Vein endothelial cell (primary cell): ENCODE results near the gene PRSS33. TPM values are rescaled to one million over a fixed set of nuclear protein-coding genes. Genes with fewer than 3 reads are reported as not detected.
A peak's percentile ranks its signal among the peaks of the same experiment; 100 is the strongest.

Experiments
- small RNA-seq: library from RNA; depleted of rRNA; stranded (forward); fragments of <200 nt; gene quantifications from one replicate; pipeline ENCODE3, GENCODE V24; 2012
- total RNA-seq: library from RNA; depleted of rRNA; stranded (reverse); fragments of >200 nt; gene quantifications from 2 replicates; pipeline ENCODE4 v1.2.3, GENCODE V29; 2012

The PRSS33 gene, protein sequence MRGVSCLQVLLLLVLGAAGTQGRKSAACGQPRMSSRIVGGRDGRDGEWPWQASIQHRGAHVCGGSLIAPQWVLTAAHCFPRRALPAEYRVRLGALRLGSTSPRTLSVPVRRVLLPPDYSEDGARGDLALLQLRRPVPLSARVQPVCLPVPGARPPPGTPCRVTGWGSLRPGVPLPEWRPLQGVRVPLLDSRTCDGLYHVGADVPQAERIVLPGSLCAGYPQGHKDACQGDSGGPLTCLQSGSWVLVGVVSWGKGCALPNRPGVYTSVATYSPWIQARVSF
- total RNA-seq, result not detected in 2 replicates

DNA sequence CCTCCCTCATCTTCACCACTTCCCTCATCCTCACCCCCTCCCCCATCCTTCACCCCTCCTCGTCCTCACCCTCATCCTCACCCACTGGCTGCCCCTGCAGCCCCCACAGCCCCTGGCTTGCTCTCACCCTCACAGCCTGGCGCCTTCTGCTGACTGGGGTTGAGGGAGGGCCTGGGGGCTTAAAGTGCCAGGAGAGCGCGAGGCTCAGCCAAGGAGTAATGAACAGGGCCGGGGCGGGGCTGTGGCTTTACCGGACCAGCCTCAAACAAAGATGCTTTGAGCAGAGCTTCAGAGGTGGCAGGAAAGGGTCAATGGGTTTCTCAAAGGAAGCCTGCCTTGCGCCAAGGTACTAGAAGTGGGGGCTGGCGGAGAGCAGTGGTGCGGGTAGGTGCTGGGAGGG lies at the start of gene PRSS33:
TSS of gene PRSS33 (minus strand) at position 155 of the 400 bp plus-strand sequence. CDS start 1,013 bp downstream, outside the sequence.

GRCh38 chr16:2829501-2830354 lies 42.4 kb upstream of the PRSS33 start, which contains the start of gene ZG16B:
Gene ZG16B (plus strand): TSS chr16:2830303. CDS start chr16:2830442, 139 bp downstream.

GRCh38 chr16:2816751-2817339 lies 29.5 kb upstream of the PRSS33 start, which contains the start of gene PRSS21:
Gene PRSS21 (plus strand): TSS chr16:2817237. CDS start chr16:2817269, 32 bp downstream.

DNA sequence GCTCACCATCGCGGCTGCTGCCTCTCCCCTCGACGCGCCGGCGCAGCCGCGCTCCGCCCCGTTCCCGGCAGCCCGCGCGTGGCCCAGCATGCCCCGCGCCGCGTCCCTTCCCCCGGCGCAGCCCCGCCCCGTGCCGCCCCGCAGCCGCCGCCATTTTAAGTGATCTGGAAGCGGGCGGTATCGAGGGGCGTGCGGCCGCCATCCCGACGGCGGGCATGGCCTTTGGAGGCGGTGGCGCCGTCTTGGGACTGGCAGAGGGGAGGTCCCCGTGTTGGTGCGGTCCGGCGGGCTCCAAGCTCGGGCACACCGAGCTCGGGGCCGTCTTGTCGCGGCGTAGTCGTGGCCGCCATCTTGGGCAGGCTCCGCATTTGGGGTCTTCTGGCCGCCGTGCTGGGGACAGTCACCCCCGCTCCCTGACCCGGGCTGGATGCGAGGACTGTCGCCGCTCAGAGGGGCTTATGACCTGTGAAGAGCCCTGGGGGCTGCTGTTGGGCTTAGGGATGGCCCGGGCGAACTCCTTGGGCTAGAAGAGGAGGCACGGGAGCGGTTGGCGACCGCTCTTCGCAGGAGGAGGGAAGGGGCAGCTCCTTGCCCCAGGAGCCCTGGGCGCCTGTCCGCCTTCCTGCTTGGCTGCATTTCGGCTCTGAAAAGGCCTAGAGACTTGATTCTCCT lies 10.0 kb downstream of the PRSS33 start, which contains the start of gene ELOB:
TSS of gene ELOB (minus strand) at position 50 of the 672 bp plus-strand sequence. CDS start at position 9, 41 bp downstream.

DNA sequence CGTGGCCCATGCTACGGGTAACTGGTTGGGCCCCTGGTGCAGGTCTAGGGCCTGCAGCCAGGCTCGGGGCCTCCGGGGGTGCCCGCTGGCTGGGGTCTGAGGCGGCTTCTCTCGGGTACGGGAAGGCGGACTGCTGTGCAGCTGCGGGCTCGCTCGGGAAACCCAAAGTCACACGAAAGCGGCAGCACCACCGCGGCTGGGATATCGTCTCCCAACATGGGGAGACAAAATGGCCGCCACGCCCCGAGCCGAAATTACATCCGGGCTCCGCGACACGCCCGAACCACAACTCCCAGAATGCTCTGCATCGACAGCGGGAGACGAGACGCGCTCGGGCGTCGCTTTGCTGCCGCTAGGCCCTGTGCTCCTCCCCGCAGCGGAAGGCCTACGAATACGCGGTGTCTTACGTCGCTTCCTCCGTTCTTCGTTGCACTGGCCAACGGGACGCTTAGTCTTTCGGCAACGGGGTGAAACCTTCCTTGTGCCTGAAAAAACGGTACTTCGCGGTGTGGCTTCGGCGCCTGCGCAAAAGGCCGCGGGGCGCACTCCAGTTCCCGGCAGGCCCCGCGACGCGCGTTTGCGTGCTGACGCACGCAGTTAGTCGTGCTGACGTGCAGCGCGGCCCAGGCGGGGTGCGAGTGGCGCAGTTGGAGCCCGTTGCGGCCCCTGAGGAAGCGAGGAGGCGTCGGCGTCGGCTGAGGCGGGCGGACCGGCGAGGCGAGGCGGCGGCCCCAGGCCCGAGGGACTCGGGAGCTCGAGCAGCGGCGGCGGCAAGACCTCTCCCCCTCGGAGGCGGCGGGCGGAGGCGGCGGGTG lies 35.1 kb downstream of the PRSS33 start, which contains the start of gene SRRM2:
TSS of gene SRRM2 (plus strand) at position 604 of the 815 bp plus-strand sequence. CDS start 3,727 bp downstream, outside the sequence.

Small RNA genes within 50 kb of the gene (small RNA-seq; reads per million reads assigned to genes)
- 2.3 reads per million, percentile 82 among the genes with 10 or more reads in this experiment for gene SNORA3C

Other genes starting within 250 kb of the PRSS33 start
- 25.8 and 30.7 TPM in 2 replicates for gene PDPK1, start 249.5 kb downstream of the PRSS33 start, total RNA-seq
- 25.8 and 28.4 TPM in 2 replicates for gene KCTD5, start 105.0 kb downstream of the PRSS33 start, total RNA-seq
- gene PRSS27, start 67.3 kb downstream of the PRSS33 start, total RNA-seq, result under 0.01 and 1.1 TPM in 2 replicates
- 90.4 and 114 TPM in 2 replicates for gene SRRM2, start 34.9 kb downstream of the PRSS33 start, total RNA-seq
- 231 and 236 TPM in 2 replicates for gene ELOB, start 10.3 kb downstream of the PRSS33 start, total RNA-seq
- not detected in 2 replicates for gene PRSS41, start 10.9 kb upstream of the PRSS33 start, total RNA-seq
- 0.33 and 1.2 TPM in 2 replicates for gene PRSS21, start 29.7 kb upstream of the PRSS33 start, total RNA-seq
- 0.33 TPM in 1 of 2 replicates, not detected in the other for gene ZG16B, start 42.7 kb upstream of the PRSS33 start, total RNA-seq
- not detected in 2 replicates for gene PRSS22, start 70.6 kb upstream of the PRSS33 start, total RNA-seq
- 44.9 and 49.0 TPM in 2 replicates for gene FLYWCH2, start 95.7 kb upstream of the PRSS33 start, total RNA-seq
- 26.0 and 37.6 TPM in 2 replicates for gene FLYWCH1, start 124.4 kb upstream of the PRSS33 start, total RNA-seq
- gene KREMEN2, start 176.7 kb upstream of the PRSS33 start, total RNA-seq, result not detected in 2 replicates
- 11.8 and 13.9 TPM in 2 replicates for gene PAQR4, start 181.8 kb upstream of the PRSS33 start, total RNA-seq
- 9.6 and 11.4 TPM in 2 replicates for gene PKMYT1, start 192.9 kb upstream of the PRSS33 start, total RNA-seq
- not detected in 2 replicates for gene CLDN9, start 225.4 kb upstream of the PRSS33 start, total RNA-seq
- under 0.01 TPM in 1 of 2 replicates, not detected in the other for gene CLDN6, start 230.6 kb upstream of the PRSS33 start, total RNA-seq
- 116 and 149 TPM in 2 replicates for gene TNFRSF12A, start 232.8 kb upstream of the PRSS33 start, total RNA-seq
- 6.8 and 19.9 TPM in 2 replicates for gene HCFC1R1, start 236.4 kb upstream of the PRSS33 start, total RNA-seq
- 24.8 and 35.3 TPM in 2 replicates for gene THOC6, start 236.5 kb upstream of the PRSS33 start, total RNA-seq
- not detected in 2 replicates for gene BICDL2, start 249.4 kb upstream of the PRSS33 start, total RNA-seq